ENCODE results near the gene RNU2-63P. TPM values are rescaled to one million over a fixed set of nuclear protein-coding genes. Genes with fewer than 3 reads are reported as not detected.
A peak's percentile ranks its signal among the peaks of the same experiment; 100 is the strongest.
"Not testable (repeated sequence)": the region's sequence is repeated elsewhere in the genome, so short reads cannot be mapped to it uniquely, and the experiment has no call there.

The RNU2-63P gene
- total and polyA plus RNA-seq, 3 experiments from 2014 or later = 35.8 to 42.7 TPM; not detected in 1

DNA sequence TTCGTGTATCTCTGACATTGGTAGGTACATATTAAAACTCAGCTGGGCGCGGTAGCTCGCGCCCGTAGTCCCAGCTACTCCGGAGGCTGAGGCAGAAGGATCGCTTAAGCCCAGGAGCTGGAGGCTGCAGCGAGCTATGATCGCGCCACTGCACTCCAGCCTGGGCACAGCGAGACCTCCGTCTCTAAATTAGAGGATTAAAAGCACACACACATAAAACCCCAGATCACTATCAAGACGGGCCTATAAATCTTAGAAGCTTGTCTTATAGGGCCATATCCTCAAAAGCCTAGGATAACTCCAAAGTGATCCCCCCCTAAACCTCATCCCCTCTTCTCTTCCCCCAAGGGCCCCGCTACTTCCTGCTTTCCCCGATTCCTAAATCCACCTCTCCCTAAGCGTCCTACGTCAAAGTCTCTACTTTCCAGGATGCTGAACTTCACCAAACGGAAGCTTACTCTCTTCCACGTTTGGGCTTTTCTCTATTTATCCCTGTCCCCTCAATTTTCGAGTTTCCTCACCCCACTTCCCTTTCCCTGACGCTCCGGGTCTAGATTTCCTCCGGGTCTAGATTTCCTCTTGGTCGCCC lies 38.5 kb upstream of the RNU2-63P start:
- Histone ChIP-seq H3K4me1 (ENCODE audit: insufficient read depth, low read length) (peaks cover 28% of the 10 kb centered on the region), H3K27ac (ENCODE audit: low read depth, low read length) (peak overlapping the region; percentile 78), H3K9me3 (ENCODE audit: low read length) (no peaks in the 10 kb centered on the region), H3K4me3 (ENCODE audit: low read length) (peak overlapping the region; percentile 65), H3K36me3 (ENCODE audit: insufficient read depth, low read length) (no peaks in the 10 kb centered on the region), H3K27me3 (ENCODE audit: insufficient read depth, low read length, poor library complexity, severe bottlenecking) (no peaks in the 10 kb centered on the region)
- Mint-ChIP-seq H3K36me3 (peaks cover 0 to 12% (median 3%) of the 10 kb centered on the region in 3 donors), H3K27me3 (peaks cover 0 to 2% of the 10 kb centered on the region in 2 donors), H3K4me3 (peak overlapping the region; percentile 88 to 99 (median 96)), H3K27ac (peak overlapping the region; percentile 92 to 100 (median 98)), H3K4me1 (peaks cover 38 to 50% (median 49%) of the 10 kb centered on the region in 3 donors), H3K9me3 (no peaks in the 10 kb centered on the region)
- ChIA-PET CTCF (interaction anchor here (1.0 to 1.4 kb wide), 2 partner anchors 17 to 38 kb away, joined by 3 to 5 read pairs; no protein-coding TSS in a partner anchor), POLR2A (interaction anchor here (0.8 to 1.5 kb wide), 3 partner anchors 10 to 1919 kb away, joined by 5 to 11 read pairs (median 7); partner anchors contain the start of gene RNU2-63P)
- peak in 1 of 5 donors; percentile 17 for DNase-seq

DNA sequence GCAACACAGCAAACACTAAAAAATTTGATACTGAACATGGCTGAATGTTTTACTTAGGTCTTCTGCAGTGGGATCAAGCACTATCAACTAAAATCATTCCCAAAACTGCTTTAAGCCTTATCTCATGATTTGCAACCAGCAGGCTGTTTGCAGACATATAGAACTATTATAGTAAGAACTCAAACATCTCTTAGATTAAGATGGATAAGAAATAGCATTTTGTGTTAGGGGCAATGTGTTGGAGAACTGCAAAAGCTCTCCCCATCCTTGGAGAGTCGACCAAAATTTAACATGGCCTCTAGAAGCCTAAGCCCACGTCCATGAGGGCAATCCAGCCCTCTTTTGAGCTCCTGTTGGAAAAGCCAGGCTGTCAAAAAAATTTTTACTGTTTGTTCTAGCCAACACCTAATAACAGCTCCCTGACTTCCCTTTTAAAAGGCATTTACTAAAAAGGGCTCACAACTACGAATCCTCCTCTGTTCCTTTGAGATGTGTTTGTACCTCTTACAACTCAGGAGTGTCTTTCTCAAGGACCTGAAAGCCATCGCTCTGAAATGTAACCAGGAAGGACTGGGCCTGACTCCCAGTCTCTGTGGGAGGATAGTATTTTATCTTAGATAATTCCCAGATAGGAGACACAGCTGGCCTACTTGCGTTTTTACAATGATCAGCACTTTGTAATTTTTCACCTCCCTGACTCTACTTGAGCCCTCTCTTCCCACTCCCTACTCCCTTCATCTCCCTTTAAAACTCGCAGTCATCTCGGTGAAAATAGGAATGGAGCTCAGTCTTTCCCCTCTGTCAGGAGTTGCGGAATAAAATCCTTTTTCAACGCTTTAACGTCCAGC lies 37.8 kb upstream of the RNU2-63P start:
- H3K27ac Mint-ChIP-seq = peak overlapping the region; percentile 92 to 100 (median 98)
- Histone ChIP-seq H3K27me3 (ENCODE audit: insufficient read depth, low read length, poor library complexity, severe bottlenecking) (no peaks in the 10 kb centered on the region), H3K27ac (ENCODE audit: low read depth, low read length) (peak overlapping the region; percentile 78), H3K36me3 (ENCODE audit: insufficient read depth, low read length) (no peaks in the 10 kb centered on the region), H3K4me3 (ENCODE audit: low read length) (peak overlapping the region; percentile 65), H3K9me3 (ENCODE audit: low read length) (no peaks in the 10 kb centered on the region), H3K4me1 (ENCODE audit: insufficient read depth, low read length) (peaks cover 28% of the 10 kb centered on the region)
- ChIA-PET POLR2A (interaction anchor here (0.8 to 1.5 kb wide), 3 partner anchors 9 to 1918 kb away, joined by 5 to 11 read pairs (median 7); partner anchors contain the start of gene RNU2-63P), CTCF (interaction anchor here (1.0 to 1.4 kb wide), 2 partner anchors 18 to 37 kb away, joined by 3 to 5 read pairs; no protein-coding TSS in a partner anchor)
- no peaks in the 10 kb centered on the region for H3K9me3 Mint-ChIP-seq
- peak overlapping the region; percentile 88 to 99 (median 96) for H3K4me3 Mint-ChIP-seq
- peaks cover 38 to 58% (median 55%) of the 10 kb centered on the region in 3 donors for H3K4me1 Mint-ChIP-seq
- no peak for DNase-seq
- H3K27me3 Mint-ChIP-seq = peaks cover 0 to 2% of the 10 kb centered on the region in 2 donors
- peaks cover 0 to 16% (median 3%) of the 10 kb centered on the region in 3 donors for H3K36me3 Mint-ChIP-seq

DNA sequence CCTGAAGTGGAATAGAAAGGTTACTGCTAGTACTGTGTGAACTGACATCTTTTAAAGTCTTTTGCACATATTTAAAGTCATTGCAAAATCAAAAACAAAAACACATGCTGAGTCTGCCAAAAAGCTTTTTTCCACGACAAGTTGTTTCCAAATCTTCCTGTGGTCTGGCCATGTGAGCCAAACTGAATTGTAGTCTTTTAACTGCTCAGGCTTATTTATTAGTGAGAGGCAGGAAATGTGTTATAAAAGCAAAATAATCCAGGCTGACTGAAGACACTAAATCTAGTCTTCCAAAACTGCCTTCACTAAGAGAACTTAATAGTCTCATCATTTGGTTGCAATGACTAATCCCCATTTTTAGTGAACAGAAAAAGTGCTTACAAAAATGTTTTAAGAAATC lies 36.9 kb upstream of the RNU2-63P start:
- peak overlapping the region; percentile 60 to 99 (median 96) for H3K27ac Mint-ChIP-seq
- Histone ChIP-seq H3K36me3 (ENCODE audit: insufficient read depth, low read length) (no peaks in the 10 kb centered on the region), H3K9me3 (ENCODE audit: low read length) (no peaks in the 10 kb centered on the region), H3K27me3 (ENCODE audit: insufficient read depth, low read length, poor library complexity, severe bottlenecking) (no peaks in the 10 kb centered on the region), H3K27ac (ENCODE audit: low read depth, low read length) (no peak overlapping the region), H3K4me1 (ENCODE audit: insufficient read depth, low read length) (peaks cover 28% of the 10 kb centered on the region), H3K4me3 (ENCODE audit: low read length) (no peak overlapping the region)
- H3K4me3 Mint-ChIP-seq = peak overlapping the region; percentile 27 to 99 (median 88)
- peaks cover 0 to 22% (median 3%) of the 10 kb centered on the region in 3 donors for H3K36me3 Mint-ChIP-seq
- H3K9me3 Mint-ChIP-seq = no peaks in the 10 kb centered on the region
- H3K27me3 Mint-ChIP-seq = peaks cover 0 to 2% of the 10 kb centered on the region in 2 donors
- CTCF ChIA-PET = no interaction called here
- H3K4me1 Mint-ChIP-seq = peaks cover 43 to 66% (median 64%) of the 10 kb centered on the region in 3 donors
- POLR2A ChIA-PET = no interaction called here
- no peak for DNase-seq

DNA sequence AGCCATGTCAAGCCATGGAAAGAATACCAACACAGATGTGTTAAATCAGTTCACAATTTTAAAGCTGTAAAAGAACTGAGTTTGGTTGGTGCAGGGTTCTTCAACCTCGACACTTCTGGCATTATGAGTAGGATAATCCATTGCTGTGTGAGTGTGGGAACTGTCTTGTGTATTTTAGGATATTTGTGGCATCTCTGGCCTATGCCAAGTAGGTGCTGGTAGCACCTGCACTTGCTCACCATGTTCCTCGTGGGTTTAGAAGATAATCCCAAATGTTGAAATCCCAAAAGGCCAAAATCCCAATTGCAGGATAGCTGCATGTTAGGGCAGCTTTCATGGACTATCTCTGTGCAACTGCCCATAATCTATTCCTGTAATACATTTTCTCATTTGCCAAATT lies 35.4 kb upstream of the RNU2-63P start:
- H3K4me1 ChIP-seq (ENCODE audit: insufficient read depth, low read length) = peaks cover 28% of the 10 kb centered on the region
- Mint-ChIP-seq H3K27me3 (peaks cover 0 to 2% of the 10 kb centered on the region in 2 donors), H3K4me3 (peak overlapping the region in 1 of 7 donors; percentile 37), H3K36me3 (peaks cover 0 to 22% (median 3%) of the 10 kb centered on the region in 3 donors), H3K9me3 (no peaks in the 10 kb centered on the region), H3K27ac (peak overlapping the region in 5 of 8 donors; percentile 54 to 95 (median 66)), H3K4me1 (peaks cover 43 to 66% (median 64%) of the 10 kb centered on the region in 3 donors)
- H3K36me3 ChIP-seq (ENCODE audit: insufficient read depth, low read length) = no peaks in the 10 kb centered on the region
- DNase-seq = no peak
- no peaks in the 10 kb centered on the region for H3K9me3 ChIP-seq (ENCODE audit: low read length)
- no peaks in the 10 kb centered on the region for H3K27me3 ChIP-seq (ENCODE audit: insufficient read depth, low read length, poor library complexity, severe bottlenecking)
- ChIA-PET CTCF (interaction anchor here (3.8 kb wide), 1 partner anchor 8 kb away, joined by 18 read pairs; no protein-coding TSS in a partner anchor), POLR2A (no interaction called here)
- H3K27ac ChIP-seq (ENCODE audit: low read depth, low read length) = no peak overlapping the region
- H3K4me3 ChIP-seq (ENCODE audit: low read length) = no peak overlapping the region

DNA sequence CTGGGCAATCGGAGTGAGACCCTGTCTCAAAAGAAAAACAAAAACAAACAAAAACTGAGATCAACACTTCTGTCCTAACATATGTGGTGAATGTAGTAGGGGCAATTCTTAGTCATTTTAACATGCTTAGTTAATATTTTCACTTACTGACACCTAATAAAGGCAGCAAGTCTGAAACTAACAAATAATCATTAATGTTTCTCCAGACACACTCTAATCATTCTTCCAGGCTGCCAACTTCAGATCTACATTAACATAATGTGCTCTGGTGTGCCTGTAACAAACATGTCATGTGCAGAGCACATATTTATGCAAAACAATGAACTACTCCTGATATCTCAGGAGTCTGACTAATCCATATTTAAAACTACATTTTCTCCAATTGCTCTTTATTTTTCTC lies 33.3 kb upstream of the RNU2-63P start:
- POLR2A ChIA-PET = no interaction called here
- no peaks in the 10 kb centered on the region for H3K9me3 Mint-ChIP-seq
- no peak overlapping the region for H3K4me3 ChIP-seq (ENCODE audit: low read length)

DNA sequence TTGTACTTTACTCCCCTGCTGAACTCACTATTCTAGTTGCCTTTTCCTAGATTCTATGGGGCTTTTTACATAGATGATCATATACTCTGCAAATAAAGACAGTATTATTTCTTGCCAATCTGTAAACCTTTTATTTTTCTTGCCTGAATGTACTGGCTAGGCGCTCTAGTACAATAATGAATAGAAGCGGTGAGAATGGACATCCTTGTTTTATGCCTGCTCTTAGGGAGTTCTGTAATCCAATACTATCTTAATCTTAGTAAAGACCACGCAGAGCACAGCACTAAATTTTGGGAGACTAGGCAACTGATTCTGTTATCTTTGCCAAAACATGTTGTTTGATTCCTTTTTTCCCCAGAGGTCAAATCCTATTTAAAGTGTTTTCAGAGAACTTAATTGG lies 32.2 kb upstream of the RNU2-63P start:
- Histone ChIP-seq H3K4me3 (ENCODE audit: low read length) (no peak overlapping the region), H3K27ac (ENCODE audit: low read depth, low read length) (no peak overlapping the region), H3K4me1 (ENCODE audit: insufficient read depth, low read length) (peaks cover 8% of the 10 kb centered on the region), H3K27me3 (ENCODE audit: insufficient read depth, low read length, poor library complexity, severe bottlenecking) (no peaks in the 10 kb centered on the region), H3K9me3 (ENCODE audit: low read length) (no peaks in the 10 kb centered on the region), H3K36me3 (ENCODE audit: insufficient read depth, low read length) (no peaks in the 10 kb centered on the region)
- ChIA-PET POLR2A (no interaction called here), CTCF (interaction anchor here (3.8 kb wide), 1 partner anchor 12 kb away, joined by 18 read pairs; no protein-coding TSS in a partner anchor)
- H3K4me3 Mint-ChIP-seq = no peak overlapping the region
- peaks cover 27 to 65% (median 55%) of the 10 kb centered on the region in 3 donors for H3K4me1 Mint-ChIP-seq
- no peaks in the 10 kb centered on the region for H3K9me3 Mint-ChIP-seq
- peak overlapping the region in 5 of 8 donors; percentile 2 to 61 (median 4) for H3K27ac Mint-ChIP-seq
- DNase-seq = no peak
- H3K27me3 Mint-ChIP-seq = no peaks in the 10 kb centered on the region
- H3K36me3 Mint-ChIP-seq = peaks cover 0 to 20% (median 3%) of the 10 kb centered on the region in 3 donors

More for the DNA sequence above, 33.3 kb upstream of the RNU2-63P start:
- Histone ChIP-seq H3K4me1 (ENCODE audit: insufficient read depth, low read length) (peaks cover 19% of the 10 kb centered on the region), H3K9me3 (ENCODE audit: low read length) (no peaks in the 10 kb centered on the region), H3K36me3 (ENCODE audit: insufficient read depth, low read length) (no peaks in the 10 kb centered on the region), H3K27ac (ENCODE audit: low read depth, low read length) (no peak overlapping the region), H3K27me3 (ENCODE audit: insufficient read depth, low read length, poor library complexity, severe bottlenecking) (no peaks in the 10 kb centered on the region)
- no peak for DNase-seq
- H3K4me1 Mint-ChIP-seq = peaks cover 38 to 69% (median 62%) of the 10 kb centered on the region in 3 donors
- peak overlapping the region in 1 of 7 donors; percentile 27 for H3K4me3 Mint-ChIP-seq
- H3K36me3 Mint-ChIP-seq = peaks cover 0 to 18% (median 3%) of the 10 kb centered on the region in 3 donors
- H3K27ac Mint-ChIP-seq = peak overlapping the region in 5 of 8 donors; percentile 2 to 46 (median 23)
- H3K27me3 Mint-ChIP-seq = no peaks in the 10 kb centered on the region
- CTCF ChIA-PET = interaction anchor here (3.8 kb wide), 1 partner anchor 11 kb away, joined by 18 read pairs; no protein-coding TSS in a partner anchor

DNA sequence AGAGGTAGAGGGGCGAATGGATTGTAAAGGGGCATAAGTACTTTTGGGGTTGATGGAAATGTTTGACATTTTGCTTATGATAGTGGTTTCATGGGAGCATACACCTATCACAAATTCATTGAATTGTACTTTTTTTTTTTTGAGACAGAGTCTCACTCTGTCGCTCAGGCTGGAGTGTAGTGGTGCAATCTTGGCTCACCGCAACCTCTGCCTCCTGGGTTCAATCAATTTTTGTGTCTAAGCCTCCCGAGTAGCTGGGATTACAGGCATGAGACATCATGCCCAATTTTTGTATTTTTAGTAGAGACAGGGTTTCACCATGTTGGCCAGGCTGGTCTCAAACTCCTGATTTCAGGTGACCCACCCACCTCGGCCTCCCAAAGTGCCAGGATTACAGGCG lies 29.2 kb upstream of the RNU2-63P start:
- not testable (repeated sequence) for H3K9me3 ChIP-seq (ENCODE audit: low read length); H3K27me3 ChIP-seq (ENCODE audit: insufficient read depth, low read length, poor library complexity, severe bottlenecking); H3K9me3 Mint-ChIP-seq; DNase-seq; H3K27me3 Mint-ChIP-seq; H3K36me3 ChIP-seq (ENCODE audit: insufficient read depth, low read length); H3K4me3 Mint-ChIP-seq; H3K4me3 ChIP-seq (ENCODE audit: low read length); H3K27ac ChIP-seq (ENCODE audit: low read depth, low read length); H3K4me1 ChIP-seq (ENCODE audit: insufficient read depth, low read length)
- POLR2A ChIA-PET = interaction anchor here (0.9 kb wide), 1 partner anchor 9 kb away, joined by 7 read pairs; no protein-coding TSS in a partner anchor
- H3K27ac Mint-ChIP-seq = peak overlapping the region in 3 of 8 donors; percentile 3 to 20 (median 14)
- peaks cover 0 to 21% (median 0%) of the 10 kb centered on the region in 3 donors for H3K36me3 Mint-ChIP-seq
- peaks cover 33 to 66% (median 59%) of the 10 kb centered on the region in 3 donors for H3K4me1 Mint-ChIP-seq
- CTCF ChIA-PET = interaction anchor here (1.3 kb wide), 1 partner anchor 15 kb away, joined by 7 read pairs; no protein-coding TSS in a partner anchor
